Activated T-cell treated with anti-CD3 and anti-CD28 coated beads for 4 hours (primary cell): ENCODE data around the gene TMA7B.

Source experiments
- DNase-seq: peaks from one replicate; pipeline ENCODE4 v3.0.0-alpha.2; 2020

TMA7B gene

GRCh38 chr22:39959640-39960447 is at the start of gene TMA7B:
Gene TMA7B, plus strand, starts transcription at chr22:39960397. Its CDS starts 3,978 bp downstream, at chr22:39964375.
- DNase-seq = no peak

GRCh38 chr22:39910876-39911613 is 49.2 kb upstream of the TMA7B start:
- DNase-seq = no peak

GRCh38 chr22:39913321-39913720 is 46.9 kb upstream of the TMA7B start:
- DNase-seq = no peak

GRCh38 chr22:39913886-39914285 is 46.3 kb upstream of the TMA7B start:
- DNase-seq = no peak

- no peak for DNase-seq
Observed at GRCh38 chr22:39914584-39914983, 45.6 kb upstream of the TMA7B start.

DNA sequence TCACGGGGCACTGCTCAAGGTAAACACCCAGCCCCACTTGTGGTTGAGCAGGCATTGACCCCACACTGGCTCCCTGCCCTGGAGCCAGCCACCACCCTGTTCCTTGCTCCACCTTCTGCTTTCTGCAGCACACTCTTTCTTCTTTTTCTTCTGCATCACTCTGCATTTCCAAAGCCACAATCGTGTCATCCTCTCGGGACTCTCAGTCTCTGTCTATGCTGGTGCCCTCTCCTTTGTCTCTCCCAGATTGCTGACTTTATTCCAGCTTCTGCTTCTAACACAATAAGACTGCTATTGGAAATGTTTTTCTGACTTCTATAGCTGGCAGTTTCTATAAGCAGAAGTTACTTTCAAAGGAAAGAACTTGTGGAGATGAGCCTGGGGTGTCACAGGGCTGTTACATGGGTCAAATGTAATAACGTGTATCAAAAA is 44.9 kb upstream of the TMA7B start:
- DNase-seq = no peak

DNA sequence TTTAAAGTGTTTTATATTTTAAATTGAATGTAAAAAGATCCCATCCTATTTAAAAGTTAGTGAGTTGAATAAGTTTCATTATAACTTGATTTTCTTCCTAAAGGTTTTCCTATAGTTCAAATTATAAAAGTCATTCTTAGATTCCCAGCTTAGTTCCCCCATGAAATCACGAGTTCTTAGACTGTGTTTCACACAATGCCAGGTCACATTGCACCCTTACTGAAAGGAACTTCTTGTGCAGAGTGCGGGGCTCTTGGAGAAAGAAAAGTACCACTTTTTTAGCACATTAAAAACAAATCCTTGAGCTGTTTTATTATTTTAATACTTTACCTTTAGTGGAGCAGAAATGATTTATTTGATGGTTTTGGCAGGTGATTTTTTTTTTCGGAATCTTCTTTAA is 43.7 kb upstream of the TMA7B start:
- no peak for DNase-seq

DNA sequence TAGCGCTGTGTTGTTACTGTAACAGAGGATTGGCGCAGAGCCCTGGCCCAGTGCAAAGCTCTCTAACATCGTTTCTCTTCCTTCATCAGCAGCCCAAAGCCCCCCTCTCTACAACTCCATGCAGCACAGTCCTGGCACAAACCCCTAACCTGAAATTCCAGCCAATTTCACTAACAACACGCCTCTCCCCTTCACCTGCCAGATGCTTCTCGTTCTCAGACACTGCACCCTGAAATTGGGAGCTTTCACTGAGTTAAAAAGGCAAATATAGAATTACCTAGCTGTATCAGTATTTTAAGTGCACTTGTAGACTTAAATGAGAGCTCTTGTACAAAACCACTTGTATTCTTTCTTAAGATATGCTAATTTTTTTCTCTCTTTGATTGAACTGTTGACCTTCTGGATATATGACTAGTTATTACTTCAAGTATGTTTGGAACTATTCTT is 43.0 kb upstream of the TMA7B start:
- DNase-seq = no peak

GRCh38 chr22:39917776-39918495 is 42.3 kb upstream of the TMA7B start:
- DNase-seq = no peak

- peak; percentile 50 for DNase-seq
Observed at GRCh38 chr22:39920134-39920743, 40.0 kb upstream of the TMA7B start.

DNA sequence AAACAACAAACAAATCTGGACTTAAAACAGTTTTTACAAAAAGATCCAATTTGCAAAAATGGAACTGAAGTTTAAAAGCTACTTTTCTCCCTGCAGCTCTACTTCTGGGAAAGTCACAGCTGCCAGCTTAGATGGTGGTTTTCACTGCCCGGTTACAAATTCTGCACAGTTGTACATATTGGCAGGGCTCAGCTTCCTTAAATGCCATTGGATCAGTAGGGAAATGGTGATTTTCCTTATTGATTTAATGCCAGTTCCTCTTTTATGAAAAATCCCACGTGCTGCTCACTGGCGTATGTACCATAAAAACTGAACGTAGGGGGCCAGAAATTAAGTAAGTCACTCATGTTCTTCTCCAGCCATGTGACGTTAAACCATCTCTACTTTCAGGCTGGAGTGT is 36.5 kb upstream of the TMA7B start:
- DNase-seq = no peak

- DNase-seq = no peak
Observed at GRCh38 chr22:39924286-39924685, 35.9 kb upstream of the TMA7B start.

GRCh38 chr22:39925273-39925672 is 34.9 kb upstream of the TMA7B start:
- DNase-seq = no peak

DNA sequence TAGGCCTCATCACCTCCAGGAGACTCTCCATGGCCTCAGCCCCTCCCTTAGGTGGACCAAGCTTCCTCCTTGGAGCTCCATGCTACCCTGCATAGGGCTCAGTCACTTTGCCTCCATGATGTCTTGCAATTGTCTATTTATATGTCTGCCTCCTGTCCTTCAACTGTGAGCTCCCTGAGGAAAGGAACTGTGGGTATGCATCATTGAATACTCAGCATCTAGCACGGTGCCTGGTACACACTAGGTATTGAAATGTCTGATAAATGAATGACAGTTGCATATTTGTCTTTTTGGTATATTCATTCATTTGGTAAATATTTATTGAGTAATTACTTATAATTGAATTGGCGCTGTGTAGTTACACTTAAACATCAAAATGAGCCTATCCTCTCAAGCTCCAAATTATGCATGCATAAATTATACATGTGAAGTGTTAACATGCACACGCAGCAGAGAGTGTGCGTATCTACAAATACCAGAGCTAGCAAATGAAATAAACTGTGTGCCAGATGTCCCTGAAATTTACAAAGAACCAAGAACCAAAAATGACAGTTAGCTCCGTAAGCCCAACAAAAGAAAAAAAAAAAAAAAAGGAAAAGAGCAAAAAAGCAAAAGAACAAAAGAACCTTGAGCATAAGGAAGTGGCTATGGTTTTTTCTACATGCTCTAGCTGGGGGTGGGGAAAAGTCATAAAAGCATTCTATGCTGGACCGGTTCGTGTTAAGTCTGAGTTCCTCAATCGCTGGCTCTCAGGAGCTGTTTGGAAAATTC is 34.1 kb upstream of the TMA7B start:
- DNase-seq = no peak

DNA sequence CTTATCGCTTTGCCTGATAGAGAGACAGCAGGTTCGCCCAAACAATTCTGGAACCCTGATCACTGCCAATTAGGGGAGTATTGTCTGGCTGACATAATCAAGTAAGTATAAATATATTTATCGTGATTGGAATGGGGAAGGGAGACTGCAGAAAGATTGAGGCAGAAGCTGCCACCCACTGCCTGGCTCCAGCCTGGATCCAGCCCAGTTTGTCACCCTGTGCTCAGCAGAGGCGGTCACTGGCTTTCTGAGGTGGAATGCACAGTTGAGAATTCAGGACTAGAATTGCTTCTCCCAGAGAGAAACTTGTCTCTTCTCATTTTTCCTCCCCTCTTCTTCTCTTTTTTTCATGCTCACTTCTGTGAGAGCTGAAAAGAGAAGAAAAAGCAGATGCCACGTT is 33.4 kb upstream of the TMA7B start:
- no peak for DNase-seq

- no peak for DNase-seq
Observed at GRCh38 chr22:39927544-39927943, 32.7 kb upstream of the TMA7B start.

DNA sequence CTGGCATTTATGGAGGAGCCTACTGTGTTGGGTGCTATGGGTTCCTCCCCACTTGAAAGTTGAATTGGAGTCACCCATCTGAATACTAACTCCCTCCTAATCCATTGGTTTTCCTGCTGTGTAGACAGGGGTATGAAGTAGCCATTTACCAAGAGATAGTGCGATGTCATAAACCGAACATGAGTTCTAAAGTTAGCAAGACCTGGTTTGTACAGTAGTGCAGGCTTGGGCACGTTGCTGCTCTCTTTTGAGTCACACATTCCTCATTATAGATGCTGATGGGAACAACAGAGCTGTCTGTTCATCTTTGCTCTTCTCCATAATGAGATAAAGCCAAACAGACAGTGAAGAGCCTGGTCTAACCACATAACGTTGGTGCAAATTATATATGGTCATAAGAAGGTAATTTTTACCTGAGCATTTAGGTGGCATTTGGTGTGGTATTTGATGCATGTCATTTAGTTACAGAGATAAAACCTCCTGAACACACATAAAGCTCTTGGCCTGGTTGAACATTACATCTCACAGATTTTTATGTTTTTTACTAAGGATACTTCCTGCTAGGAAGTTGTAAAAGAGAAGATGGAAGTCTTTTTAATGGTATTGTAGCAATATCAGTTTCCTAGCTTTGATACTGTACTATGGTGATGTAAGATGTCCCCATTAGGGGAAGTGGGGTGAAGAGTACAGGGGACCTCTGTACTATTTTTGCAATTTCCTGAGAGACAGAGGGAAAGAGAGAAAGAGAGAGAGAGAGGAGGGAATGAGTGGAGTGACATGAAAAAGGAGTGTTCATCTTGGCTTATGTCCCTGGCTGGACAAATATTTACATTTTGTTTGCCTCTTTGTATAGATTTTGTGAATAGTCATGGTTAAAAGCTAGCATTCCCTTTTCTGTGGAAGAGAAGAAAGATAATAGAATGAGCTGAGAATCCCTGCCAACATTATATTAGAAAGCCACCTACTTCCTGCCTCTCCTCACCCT is 31.4 kb upstream of the TMA7B start:
- DNase-seq = no peak

DNA sequence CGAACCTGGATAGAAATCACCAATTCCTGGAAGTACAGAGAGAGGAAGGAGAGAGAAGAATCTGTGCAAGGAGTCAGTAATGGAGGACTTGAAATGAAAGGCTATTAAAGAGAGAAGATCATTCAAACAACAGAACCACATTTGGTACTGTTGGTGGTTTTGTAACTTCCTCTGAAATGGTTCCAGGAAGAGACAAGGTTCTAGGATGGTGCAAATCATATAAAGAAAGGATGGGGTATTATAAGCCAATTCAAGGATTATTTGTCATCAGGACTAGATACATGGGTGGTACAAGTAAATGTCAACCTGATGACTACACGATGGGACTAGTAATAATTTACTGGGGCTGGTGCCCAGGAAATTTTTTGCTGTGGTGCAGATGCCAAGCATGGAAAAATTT is 28.9 kb upstream of the TMA7B start:
- DNase-seq = no peak

DNA sequence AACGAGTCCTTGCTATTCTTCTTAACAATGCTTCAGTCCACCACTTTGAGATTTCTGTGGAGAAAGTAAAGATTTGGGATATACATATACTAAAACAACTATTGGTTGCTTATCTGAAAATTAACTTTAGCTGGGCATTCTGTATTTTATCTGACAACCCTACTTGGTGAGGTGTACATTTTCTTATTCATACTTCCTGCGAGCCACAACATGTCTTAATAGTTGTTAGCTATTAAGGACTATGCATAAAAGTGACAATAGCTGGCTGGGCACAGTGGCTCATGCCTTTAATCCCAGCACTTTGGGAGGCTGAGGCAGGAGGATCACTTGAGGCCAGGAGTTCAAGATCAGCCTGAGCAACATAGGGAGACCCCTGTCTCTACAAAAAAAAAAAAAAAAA is 28.0 kb upstream of the TMA7B start:
- no peak for DNase-seq

GRCh38 chr22:39932918-39933649 is 27.1 kb upstream of the TMA7B start:
- DNase-seq = peak; percentile 42
